GM19397 (cell line): ENCODE results near the gene PRPF40B.

Experiments used
- ATAC-seq: cut with Tn5 transposase; IDR thresholded peaks from one replicate; pipeline ENCODE4 v1.9.1; 2021; ENCODE audit warnings: mild to moderate bottlenecking, moderate library complexity; ENCODE audit not compliant: unreplicated experiment

PRPF40B gene

DNA sequence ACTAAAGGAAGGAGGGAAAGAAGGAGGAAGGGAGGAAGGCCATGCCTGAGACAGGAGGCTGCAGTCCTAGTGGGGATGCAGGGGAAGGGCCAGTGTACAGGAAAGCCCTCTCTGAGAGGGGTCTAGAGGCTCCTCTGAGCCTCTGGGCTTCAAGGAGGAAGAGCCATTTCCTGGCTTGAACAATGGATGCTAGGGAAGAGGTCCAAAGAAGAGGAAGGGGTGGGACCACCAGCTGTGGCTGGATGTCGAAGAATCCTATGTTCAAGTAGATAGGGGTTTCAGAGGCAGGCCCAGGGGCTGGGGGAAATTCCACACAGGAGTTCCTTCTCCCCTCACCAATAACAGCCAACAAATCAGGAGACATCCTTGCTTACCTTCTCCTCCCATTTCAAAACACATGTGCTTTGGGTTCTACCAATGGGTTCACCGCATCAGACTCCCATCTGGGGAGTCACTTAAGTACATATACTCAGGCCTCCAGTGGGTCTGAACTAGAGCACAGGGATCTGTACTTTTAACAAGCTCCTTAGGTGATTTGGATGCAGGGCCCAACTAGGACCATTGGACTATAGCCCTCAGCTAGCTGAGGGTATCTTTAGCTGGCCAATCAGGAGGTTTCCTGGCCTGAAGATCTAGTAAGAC lies 32.4 kb downstream of the PRPF40B start:
- ATAC-seq: no peak

DNA sequence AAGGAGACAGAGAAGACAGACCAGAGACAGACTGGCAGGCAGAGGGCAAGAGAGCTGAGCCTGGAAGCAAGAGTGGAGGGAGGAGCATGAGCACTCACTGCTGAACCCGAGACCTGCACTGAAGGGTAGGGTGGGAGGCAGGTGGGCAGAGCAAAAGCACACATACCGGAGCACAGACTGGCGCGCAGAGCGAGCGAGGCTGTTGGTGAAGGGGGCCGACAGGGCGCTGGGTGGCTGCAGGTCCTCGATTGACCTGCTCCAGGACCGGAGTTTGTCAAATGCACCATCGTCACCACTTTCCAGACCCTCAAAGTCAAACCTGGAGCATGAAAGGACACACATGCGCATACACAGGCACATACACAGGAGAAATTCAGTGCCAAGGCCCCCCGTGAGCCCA lies 34.9 kb downstream of the PRPF40B start:
- ATAC-seq: no peak

DNA sequence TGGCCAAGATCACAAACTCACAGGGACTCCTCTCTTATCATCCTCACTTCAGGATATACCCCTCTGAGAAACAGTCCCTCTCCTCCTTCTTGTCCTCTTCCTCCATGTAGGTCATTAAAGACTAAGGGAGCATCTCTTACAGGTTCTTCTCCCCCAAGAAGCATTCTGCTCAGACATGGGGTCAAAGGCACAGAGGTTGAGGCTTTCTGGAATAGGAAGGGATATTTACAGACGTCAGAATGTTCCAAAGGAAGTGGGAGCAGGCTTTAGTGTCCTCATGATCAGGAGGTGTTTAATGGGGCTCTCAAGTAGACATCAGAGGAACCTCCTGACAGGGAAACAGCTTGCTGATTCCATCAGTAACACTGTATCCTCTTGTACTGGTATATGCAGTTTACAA lies 36.4 kb downstream of the PRPF40B start:
- no peak for ATAC-seq

DNA sequence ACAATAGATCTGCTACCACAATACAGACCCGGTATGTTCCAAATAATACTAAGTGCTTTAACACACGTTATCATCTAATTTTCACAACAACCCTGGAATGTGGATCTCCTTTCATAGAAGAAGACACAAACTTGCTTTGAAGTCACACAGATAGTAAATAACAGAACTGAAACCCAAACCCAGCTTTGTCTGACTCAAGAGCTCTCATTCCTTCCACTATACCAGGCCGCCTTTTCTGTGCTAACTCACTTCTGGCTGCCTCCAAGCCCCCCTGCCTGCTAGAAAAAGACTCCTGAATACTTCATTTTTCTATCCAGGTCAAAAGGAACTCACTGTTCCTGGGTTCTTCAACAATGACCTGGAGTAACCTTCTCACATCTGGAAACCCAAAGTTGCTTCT lies 37.8 kb downstream of the PRPF40B start:
- no peak for ATAC-seq

DNA sequence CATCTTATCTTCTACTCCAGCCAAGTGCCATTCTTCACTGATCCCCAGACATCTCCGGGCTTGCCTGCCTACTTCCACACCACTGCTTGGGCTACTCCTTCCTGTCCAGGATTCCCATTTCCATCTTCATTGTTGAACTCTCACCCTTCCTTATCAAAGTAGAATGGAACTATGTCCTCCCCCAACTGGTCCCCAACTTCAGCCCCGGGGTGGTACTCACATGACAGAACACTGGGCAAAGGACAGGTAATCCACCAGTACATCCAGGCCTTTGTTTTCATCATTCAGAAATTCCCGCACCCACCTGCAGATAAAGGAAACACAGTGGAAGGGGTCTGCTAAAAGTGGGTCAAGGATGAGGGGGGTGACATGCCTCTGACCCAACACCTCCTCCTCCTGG lies 38.4 kb downstream of the PRPF40B start:
- no peak for ATAC-seq

DNA sequence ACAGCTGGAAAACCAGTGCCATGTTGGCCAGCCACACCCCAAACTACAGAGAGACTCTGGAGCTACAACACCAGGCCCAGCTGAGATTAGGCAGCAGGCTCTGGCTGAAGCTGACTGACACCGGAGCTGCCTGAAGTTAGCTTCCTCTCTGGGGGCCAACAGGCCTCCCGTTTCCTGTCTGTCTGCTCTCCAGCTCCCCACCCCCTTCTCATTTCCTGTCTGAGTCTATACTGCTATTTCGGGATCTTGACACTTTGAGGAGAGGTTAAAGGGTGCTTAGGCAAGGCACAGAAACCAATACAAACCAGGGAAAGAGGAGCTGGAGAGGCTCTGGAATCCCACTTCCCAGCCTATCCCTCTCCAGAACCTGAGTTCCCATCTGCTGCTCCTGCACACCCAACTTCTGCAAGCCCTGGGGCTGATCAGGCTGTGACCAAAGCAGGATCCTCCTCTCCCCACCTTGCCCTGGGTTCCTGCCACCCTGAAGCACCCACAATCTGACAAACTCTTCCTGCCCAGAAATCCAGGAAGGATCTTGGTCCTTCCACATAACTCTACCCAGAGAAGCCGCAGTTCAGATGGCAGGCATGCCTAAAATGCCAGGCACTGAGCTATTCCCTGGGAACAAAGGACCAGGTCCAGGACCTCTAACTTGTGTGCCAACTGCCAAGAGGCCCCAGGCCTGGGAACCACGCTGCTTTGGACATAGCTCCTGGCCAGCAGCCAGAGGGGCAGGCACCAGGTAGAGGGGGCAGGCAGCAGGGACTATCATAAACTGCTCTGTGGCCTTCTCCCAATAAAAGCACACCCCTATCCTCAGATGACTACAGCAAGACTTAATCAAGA lies 39.9 kb downstream of the PRPF40B start:
- peak; percentile 71 for ATAC-seq

DNA sequence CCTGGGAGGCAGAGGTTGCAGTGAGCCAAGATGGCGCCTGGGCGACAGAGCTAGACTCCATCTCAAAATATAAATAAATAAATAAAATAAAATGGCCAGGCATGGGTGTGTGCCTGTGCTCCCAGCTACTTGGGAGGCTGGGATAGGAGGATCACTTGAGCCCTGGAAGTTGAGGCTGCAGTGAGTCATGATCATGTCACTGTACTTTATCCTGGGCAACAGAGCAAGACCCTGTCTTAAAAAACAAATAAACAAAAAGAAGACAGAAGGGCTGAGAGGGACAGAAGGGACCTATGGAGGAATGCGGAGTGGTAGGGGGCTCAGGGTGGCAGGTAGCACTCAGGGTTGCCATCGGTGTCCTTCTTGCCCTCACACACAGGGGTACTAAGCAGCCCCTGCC lies 40.8 kb downstream of the PRPF40B start:
- ATAC-seq: no peak

DNA sequence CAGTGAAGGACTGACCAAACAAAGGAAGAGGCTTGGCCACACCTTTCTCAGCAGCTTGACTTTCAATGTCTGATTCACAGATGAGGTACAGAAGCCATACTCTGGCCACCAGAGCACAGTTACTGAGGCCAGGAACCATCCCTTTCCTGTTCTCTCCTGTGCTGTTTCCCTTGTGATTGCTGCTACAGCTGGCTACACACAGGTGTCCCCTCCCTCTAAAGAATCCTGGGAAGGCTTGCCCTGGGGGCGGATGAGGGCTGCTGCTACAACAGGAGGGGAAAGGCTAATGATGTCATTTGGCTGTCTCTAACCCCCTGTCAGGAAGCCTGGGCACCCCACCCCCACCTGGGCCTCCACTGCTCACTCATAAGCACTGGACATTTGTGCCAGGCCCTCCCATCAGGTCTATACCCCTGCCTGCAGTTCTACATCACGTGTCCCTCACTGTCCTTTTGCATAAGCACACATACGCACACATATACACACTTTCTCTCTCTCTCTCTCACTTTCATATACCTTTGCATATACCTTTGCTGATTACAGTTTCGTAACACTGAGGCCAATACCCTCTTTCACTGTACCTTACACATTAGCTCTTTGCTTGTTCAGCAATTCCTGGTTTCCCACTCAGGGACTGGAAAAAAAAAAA lies 41.4 kb downstream of the PRPF40B start:
- ATAC-seq: peak; percentile 60

DNA sequence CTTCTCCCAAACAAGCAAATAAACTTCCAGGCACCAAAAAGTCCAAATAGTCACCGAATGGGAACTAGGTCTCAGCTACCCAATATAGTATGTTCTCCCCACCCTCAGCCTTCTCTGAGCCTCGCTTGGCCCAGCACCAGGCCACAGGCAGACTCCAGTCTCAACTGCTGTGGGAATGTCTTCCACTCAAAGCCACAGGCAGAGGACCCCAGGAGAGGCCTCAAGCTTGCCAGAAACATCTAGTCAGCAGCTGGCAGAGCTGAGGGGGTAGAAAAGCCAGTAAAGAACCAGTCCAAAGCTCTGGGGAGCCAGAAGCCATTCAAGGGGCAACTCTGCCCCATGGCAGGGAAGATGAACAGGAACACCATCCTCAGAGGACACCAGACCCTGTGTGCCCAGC lies 42.0 kb downstream of the PRPF40B start:
- no peak for ATAC-seq

DNA sequence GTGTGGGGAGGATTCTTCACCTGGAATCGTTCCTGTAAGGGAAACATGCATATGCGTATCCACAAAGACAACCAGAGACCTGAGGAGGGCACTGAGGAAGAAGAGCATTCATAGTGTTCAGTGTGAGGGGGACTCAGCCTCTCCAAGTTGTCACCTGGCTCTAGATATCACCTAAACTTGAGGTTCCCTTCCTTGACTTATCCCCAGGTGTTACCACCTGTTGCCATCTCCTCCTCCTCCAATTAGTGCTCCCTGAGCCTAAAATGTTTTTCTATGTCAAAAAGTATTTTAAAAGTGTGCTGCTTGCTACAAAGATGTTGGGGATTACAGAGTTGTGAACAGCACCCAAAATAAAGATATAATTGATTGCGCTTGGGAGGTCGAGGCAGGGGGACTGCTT lies 42.8 kb downstream of the PRPF40B start:
- ATAC-seq: no peak

DNA sequence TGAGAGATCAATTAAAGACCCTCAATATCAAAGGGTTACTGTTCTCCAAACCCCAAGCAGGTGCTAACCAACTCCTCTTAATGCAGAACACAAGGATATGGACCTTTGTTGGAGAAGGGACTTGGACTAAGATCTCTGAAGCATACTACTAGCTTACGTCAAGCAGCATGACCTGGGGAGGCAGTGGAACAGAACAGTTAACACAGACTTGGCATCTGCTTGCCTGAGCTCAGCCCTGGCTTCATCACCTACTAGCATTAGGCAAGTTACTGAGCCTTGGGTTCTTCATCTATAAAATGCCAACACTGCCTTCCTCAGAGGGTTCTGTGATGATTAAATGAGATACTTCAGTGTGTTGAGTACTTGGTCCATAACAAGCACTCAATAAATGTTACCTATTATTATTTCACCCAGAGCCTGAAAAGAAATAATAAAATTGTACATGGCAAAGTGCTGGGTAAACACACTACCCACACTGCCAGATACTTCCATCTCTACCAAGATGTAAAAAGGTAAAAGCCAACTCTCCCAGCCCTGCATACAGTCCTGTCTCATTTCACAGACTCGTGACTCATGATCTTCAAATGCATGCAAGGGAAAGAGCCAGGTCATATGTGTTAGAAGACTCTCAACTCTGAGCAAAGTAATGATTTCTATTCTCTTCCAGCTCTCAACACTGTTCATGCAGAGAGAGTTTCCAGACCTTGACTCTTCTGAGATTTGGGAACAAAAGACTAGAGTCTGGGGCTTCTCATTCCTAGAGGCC lies 44.1 kb downstream of the PRPF40B start:
- ATAC-seq: no peak

DNA sequence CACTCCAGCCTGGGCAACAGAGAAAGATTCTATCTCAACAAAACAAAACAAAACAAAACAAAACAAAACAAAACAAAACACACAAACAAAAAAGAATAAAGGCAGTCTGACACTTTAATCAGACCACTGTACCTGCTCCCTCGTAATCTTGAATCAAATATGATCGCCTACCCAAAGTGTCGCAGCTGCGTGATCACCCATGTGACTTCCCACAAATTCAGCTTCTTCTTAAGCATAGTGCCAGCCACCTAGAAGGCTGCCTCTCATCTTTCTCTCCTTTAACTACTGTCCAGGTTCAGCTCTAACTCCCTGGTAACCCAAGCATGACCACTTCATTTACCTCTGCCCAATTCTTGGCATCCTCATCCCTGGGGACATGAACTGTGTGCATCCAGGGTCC lies 46.4 kb downstream of the PRPF40B start:
- ATAC-seq: no peak

DNA sequence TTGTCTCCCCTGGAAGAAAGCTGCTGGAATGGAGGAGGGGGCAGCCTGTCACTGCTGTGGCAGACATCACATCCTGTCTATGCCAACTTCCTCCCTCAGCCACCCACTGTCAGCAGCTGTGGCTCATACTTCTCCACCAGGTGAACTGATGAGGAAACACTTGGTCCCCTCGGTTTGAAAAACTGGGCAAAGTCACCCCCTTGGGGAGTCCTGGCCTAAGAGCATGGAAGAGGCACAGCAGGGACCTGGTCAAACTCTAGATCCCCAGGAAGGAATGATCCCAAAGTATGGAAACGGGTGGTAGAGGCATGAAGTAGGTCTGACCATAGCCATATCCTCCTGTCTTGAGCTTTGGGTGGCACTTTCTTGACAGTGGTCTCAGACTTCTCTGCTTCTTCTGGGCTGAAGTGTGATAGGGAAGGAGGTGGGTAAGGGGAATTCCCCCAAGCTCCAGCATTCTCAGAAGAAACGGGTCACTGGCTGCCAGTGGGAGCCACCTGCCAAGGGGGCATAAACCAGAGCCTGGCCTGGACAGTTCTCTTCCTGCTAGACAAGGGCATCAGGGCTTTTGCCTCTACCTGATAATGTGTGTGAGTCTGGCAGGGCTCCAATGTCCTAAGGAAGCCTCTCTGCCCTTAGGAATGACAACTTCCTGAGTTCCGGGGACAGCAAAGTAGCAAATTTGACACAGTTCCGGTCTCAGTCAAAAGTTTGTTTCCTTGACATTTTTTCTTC lies 47.8 kb downstream of the PRPF40B start:
- no peak for ATAC-seq

DNA sequence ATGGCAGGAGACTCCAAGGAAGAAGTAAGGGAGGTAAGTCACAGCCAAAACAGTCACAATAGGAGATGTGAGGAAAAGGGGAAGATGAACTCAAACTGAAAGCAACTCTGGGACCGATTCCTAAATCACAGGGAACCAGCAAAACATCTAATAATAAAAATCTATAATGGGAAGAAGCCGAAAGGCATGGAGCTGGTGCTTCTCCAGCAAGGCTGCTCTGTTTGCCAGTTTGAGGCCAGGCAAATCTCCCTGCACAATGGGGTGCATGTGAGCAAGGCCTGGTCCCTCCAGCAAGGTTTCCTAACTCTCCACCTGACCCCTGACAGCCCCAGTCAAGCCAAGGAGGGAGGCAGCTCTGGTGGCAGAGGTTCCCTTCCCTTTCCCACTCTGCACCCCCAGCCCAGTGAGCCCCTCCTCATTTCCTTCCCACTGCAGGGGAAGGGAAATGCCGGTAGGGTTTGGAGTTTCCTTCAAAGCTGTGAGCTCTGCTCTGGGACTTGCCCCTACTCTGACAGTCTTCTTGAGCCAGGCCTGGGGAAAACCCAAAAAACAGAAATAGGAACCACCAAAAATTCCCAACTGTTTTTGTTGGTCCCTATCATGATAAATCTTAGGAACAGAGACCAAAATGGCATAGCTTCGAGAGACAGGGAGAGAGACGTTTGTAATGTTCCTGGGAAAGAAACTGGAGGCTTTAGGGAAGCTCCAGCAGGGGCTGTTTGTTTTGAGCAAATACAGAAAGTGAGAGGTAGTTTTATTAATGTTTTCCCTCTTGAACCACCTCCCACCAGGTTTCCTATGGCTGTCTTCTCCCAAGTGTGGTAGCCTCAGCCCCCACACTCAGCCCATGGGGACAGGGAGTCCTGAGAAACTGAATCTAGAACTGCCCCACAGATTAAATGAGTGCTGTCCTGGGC lies 49.2 kb downstream of the PRPF40B start:
- ATAC-seq: no peak

DNA sequence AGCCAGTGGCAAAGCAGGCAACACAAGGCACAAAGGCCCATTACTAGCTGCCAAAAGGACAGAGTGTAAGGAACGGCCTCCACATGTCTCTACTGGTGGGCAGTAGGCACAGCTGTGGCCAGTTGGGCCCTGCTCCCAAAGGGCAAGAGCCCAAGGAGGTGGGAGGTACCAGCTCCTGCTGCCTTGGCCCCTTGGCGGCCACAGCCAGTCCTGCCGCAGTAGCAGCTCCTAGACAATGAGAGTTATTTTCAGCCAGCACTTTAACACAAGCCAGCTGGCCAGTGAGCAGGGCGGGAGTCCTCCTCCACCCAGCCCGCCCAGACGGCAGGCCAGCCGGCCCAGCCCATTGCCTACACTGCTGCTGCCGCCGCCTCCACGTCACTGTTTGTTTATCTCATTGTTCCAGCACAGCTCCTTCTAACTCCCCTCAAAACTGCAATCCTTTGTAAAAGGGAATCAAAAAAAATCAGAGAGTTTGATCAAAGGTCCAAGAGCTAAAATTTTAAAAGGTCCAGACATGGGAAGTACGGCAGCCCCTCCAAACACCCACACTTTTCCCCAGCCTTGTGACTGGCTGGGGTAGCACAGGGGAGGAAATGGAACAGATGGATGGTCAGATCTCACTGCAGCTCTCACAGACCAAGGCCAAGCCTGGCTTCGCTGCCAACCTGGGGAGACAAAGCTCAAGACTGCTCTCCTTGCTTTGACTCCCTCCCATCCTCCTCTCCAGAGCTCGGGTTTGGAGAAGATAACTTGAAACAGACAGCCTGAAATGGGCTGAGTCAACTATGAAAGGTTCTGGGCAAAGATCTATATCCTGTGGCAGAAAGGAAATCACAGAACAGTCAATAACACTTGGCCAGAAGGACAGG lies 50.3 kb downstream of the PRPF40B start:
- no peak for ATAC-seq

DNA sequence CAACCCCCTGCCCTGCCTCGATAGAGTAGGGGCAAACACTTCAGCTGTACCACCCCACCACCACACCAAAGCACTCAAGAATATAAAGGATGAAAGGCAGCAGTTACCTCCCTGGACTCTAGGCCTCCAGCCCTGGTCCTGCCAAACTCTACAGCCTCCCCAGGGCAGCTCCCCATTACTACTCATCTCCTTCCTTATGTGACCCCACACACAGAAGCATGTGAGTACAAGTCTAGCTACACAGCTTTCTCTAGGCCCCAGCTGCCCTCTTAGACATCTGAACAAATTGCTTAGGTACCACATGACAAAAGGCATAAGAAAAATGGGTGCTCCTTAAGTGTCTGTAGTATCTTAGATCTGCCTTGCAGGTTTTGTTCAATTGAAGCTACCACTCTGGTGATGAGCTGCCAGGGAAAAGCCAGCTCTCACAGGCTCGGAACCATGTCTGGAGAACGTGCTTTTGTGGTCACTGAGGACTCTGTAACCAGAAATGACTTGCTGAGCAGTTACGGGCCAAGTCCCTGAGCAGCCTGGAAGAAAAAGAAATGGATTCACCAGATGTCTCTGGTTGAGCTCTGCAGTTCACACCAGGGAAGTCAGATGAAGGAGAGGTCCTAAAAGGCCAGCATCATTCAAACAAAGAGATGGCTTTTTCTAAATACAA lies 51.1 kb downstream of the PRPF40B start:
- no peak for ATAC-seq

DNA sequence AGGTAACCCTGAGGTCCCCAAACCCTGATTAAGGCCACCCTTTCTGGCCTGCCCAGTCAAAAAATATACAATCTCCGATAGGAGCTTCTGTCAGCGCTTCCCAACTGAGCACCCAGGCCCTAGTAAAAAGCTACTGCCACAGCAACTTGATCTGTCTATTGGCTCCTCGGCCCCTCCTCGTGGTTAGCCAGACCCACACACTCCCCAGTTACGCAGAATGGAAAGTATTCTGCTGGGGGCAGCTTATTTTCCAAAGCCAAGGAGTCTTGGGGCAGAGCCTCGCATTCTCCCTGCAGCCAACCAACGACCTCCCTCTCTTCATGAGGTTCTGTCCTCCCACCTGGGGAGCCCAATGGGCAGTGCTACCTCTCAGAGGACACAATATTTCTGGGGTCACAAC lies 51.8 kb downstream of the PRPF40B start:
- no peak for ATAC-seq

DNA sequence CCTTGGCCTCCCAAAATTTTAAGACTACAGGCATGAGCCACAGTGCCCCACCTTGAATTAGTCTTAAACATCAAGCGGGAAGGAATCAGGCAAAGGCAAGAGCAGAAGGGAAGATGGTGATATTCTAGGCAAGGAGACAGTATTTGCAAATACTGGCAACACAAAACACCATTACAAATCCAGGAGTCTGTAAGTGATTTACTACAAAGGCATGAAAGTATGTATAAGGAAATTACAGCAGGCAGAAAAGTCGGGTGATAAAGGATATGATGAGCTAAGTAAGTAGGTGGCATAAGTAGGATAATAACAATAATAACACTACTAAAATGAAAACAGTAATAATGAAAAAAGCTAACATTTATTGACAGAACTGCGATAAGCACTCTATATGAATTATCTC lies 55.4 kb downstream of the PRPF40B start:
- ATAC-seq: no peak
